Brain microvascular endothelial cell (primary cell): ENCODE measurements around the gene SLFN12L.

ENCODE experiments used
- DNase-seq: peaks from one replicate; pipeline ENCODE4 v3.0.0-alpha.2; 2020
- H3K27ac ChIP-seq: fragments of 250-450 bp; sonication (Bioruptor Pico); 2 replicates; pipeline ENCODE4 v1.5.1; 2020; ENCODE audit warnings: mild to moderate bottlenecking, moderate library complexity
- H3K27me3 ChIP-seq: fragments of 250-450 bp; sonication (Bioruptor Pico); replicated peaks from 2 replicates; pipeline ENCODE4 v1.5.1; 2020; ENCODE audit warnings: mild to moderate bottlenecking
- H3K36me3 ChIP-seq: fragments of 250-450 bp; sonication (Bioruptor Pico); replicated peaks from 2 replicates; pipeline ENCODE4 v1.5.1; 2020; ENCODE audit warnings: mild to moderate bottlenecking
- H3K4me3 ChIP-seq: 2 replicates; pipeline ENCODE4 v1.5.1; 2011; ENCODE audit warnings: low read depth, mild to moderate bottlenecking, control low read depth, low read length, moderate library complexity
- in situ Hi-C: cut with HindIII; loops from 2 replicates; pipeline ENCODE4 v1.10.0; 2017; ENCODE audit warnings: low sequenced_read_pairs, low pct_ligation_motif_present
- TF ChIP-seq, protein P1 (sequence below): IDR thresholded peaks from 2 replicates; pipeline ENCODE4 v1.5.1; 2011; ENCODE audit warnings: low read depth, mild to moderate bottlenecking, moderate library complexity, low read length, control low read depth, inconsistent platforms; ENCODE audit errors: missing control alignments

Gene SLFN12L

DNA sequence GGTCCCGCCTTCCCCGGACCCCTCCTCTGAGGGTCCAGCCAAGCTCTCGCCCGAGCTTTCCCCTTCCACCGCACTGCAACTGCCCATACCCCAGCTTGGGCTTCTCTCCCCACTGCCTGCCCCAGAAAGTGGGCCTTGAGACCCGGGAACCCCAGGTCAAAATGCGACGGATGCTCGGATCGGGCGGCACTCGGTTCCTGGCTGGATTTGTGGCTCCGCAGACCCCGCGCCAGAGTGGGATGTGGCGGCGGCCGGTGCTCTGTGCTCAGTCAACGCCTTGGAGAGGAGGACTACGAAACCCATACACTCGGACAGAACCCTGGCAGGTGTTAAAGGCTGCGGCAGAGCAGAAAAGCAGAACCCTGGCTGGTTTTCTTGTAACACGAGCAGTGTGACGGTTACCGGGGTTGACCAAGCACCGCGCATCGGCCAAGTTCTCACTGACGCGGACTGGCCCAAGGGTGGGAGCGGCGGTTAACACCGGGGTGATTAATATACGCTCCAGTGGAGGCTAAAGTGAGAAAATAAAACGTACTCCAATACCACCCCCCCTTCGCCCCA is 88.0 kb downstream of the SLFN12L start:
- TF ChIP-seq, protein P1, sequence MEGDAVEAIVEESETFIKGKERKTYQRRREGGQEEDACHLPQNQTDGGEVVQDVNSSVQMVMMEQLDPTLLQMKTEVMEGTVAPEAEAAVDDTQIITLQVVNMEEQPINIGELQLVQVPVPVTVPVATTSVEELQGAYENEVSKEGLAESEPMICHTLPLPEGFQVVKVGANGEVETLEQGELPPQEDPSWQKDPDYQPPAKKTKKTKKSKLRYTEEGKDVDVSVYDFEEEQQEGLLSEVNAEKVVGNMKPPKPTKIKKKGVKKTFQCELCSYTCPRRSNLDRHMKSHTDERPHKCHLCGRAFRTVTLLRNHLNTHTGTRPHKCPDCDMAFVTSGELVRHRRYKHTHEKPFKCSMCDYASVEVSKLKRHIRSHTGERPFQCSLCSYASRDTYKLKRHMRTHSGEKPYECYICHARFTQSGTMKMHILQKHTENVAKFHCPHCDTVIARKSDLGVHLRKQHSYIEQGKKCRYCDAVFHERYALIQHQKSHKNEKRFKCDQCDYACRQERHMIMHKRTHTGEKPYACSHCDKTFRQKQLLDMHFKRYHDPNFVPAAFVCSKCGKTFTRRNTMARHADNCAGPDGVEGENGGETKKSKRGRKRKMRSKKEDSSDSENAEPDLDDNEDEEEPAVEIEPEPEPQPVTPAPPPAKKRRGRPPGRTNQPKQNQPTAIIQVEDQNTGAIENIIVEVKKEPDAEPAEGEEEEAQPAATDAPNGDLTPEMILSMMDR, result no peak
- H3K27ac ChIP-seq, result no peak overlapping the region
- peaks cover 24% of the 10 kb centered on the region for H3K27me3 ChIP-seq
- in situ Hi-C loops, result no loop called here
- no peak for DNase-seq
- H3K4me3 ChIP-seq, result peak overlapping the region; percentile 30
- no peaks in the 10 kb centered on the region for H3K36me3 ChIP-seq

DNA sequence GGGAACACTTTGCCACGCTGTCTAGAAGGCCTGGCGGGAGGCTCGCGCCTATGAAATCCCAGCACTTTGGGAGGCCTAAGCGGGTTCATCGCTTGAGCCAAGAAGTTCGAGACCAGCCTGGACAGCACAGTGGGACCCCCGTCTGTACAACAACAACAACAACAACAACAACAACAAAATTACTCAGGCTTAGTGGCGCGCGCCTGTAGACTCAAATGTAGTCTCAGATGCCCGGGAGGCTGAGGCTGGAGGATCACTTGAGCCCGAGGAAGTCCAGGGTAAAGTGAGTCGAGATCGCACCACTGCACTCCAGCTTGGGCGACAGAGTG is 88.6 kb downstream of the SLFN12L start:
- Histone ChIP-seq H3K4me3 (peak overlapping the region; percentile 61), H3K27me3 (peaks cover 24% of the 10 kb centered on the region)
- in situ Hi-C loops, result no loop called here

DNA sequence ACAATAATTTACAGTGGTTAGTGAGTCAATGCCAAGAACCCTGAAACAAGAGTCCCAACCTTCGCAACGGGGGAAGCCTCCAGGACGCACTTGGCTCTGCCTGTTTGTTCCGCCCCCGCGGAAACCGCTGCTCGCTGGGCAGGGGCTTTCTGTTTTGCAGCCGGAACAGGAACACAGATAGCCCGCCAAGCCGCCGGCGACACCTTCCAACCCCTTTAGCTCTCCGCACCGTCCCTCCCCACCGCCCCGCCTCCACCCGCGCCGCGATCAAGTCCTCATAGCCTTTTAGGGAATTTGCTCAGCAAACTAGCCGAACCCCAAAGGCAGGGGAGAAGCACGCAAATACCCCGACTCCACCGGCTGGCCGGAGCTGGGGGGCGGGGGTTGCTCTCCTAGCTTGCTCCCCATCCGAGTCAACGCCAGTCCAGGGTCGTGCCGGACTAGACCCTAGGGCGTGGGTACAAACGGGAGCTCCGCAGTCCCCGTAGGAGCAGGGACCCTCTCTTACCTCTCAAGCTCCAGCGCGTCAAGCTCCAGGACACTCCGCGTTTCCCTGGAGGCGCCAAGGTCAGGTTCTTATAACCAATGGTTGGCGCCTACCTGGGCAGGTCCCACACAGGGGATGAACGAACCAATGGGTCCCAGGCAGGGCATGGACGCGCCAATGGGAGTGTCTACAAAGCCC is 89.1 kb downstream of the SLFN12L start, which contains the start of gene SLFN13:
Gene SLFN13 (minus strand): TSS at position 553 of the 685 bp plus-strand sequence. CDS start 3,086 bp downstream, outside the sequence.
- DNase-seq, result peak; percentile 59
- in situ Hi-C loops, result no loop called here
- TF ChIP-seq, protein P1, result no peak
- Histone ChIP-seq H3K36me3 (no peaks in the 10 kb centered on the region), H3K27ac (no peak within 1 kb of the TSS), H3K27me3 (peaks cover 24% of the 10 kb centered on the region), H3K4me3 (peak within 1 kb of the TSS; percentile 61)

More for the DNA sequence above, 88.6 kb downstream of the SLFN12L start:
- no peak for DNase-seq
- TF ChIP-seq, protein P1, result no peak
- Histone ChIP-seq H3K36me3 (no peaks in the 10 kb centered on the region), H3K27ac (no peak overlapping the region)

DNA sequence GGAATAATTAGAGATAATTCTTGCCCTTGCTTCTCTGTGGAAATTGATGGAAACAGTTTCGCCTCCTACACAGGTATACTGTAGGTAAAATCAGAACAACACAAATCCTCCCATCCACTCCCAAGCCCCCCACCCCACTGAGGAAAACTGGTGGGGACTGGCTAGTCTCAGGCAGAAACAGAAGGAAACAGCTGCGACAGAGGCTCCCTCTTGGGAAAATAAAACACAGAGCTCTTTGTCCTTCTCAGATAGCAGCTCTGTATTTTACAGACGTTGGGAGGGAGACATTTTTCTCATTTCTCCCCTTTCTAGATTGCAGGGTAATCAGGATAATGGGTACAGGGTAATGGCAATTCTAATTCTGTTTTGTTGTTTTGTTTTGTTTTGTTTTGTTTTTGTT is 90.0 kb downstream of the SLFN12L start:
- Histone ChIP-seq H3K4me3 (no peak overlapping the region), H3K27ac (no peak overlapping the region)

DNA sequence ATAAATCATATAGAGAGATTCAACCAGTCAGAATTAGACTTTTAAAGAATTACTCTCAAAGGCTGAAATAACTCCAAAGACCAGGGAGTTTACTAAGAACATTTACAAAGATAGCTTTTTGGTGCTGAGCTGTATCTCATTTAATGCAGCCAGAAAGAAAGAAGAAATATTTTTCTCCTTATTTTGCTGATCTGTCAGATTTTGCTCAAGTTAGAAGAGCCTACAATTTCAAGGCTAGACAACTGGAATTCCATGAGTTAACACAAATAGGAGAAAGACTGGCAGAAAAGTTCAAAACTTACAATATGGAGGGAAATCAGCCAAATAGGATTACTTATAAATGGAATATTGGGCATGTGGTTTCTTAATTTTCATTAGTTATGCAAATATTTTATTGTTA is 99.0 kb downstream of the SLFN12L start:
- H3K36me3 ChIP-seq, result no peaks in the 10 kb centered on the region
- H3K27ac ChIP-seq, result no peak overlapping the region
- TF ChIP-seq, protein P1, result no peak
- no peaks in the 10 kb centered on the region for H3K27me3 ChIP-seq
- DNase-seq, result no peak
- in situ Hi-C loops, result no loop called here
- no peak overlapping the region for H3K4me3 ChIP-seq

More for the DNA sequence above, 90.0 kb downstream of the SLFN12L start:
- Histone ChIP-seq H3K27me3 (peaks cover 24% of the 10 kb centered on the region), H3K36me3 (no peaks in the 10 kb centered on the region)
- no peak for DNase-seq
- TF ChIP-seq, protein P1, result no peak
- in situ Hi-C loops, result no loop called here
